Measurements from ENCODE around the gene RNASEH1. TPM values are rescaled to one million over a fixed set of nuclear protein-coding genes. Genes with fewer than 3 reads are reported as not detected.
A peak's percentile ranks its signal among the peaks of the same experiment; 100 is the strongest.

Gene RNASEH1
- total RNA-seq, 1 experiment from 2014 or later: 38.2 TPM

DNA sequence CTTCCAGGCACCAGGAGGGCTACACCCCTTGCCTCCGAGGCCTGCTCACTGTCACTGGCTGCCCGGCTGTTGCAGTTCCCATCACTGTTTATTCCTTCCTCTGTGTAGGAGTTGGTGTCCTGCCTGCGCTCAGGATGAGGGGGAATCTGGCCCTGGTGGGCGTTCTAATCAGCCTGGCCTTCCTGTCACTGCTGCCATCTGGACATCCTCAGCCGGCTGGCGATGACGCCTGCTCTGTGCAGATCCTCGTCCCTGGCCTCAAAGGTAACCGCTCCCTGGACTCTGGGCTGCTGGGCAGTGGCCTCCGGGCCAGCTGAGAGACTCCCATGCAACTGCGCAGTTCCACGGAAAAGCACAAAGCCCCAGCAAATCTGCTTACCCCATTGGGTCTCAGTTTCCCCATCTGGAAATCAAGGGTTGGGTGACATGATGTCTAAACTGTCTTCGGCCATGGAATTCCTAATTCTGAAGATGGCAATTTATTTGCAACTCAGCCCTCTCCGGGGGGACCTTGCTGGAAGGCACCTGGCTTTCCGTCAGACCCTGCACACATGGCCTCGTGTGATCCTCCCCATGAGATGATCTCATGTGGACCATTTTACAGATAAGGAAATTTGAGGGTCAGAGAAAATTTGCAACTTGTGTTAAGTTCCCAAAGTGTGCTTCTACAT, 46.2 kb upstream of the RNASEH1 start:
- H3K9me3 ChIP-seq (ENCODE audit: control insufficient read depth in 1 of 2, insufficient read depth in 1 of 2, low read depth in 1 of 2, low read length in 2 of 2): no peaks in the 10 kb centered on the region
- no peaks in the 10 kb centered on the region for H3K9me2 ChIP-seq (ENCODE audit: insufficient read depth)
- H3K9ac ChIP-seq (ENCODE audit: low read length): no peak overlapping the region
- H3K27me3 ChIP-seq (ENCODE audit: insufficient read depth, low read length): no peaks in the 10 kb centered on the region
- no peaks in the 10 kb centered on the region for H4K20me1 ChIP-seq (ENCODE audit: insufficient read depth)
- intact Hi-C loops (cut with micrococcal nuclease): no loop called here
- no TSS peak for BruUV-seq (replicated peaks)
- H3K4me1 ChIP-seq (ENCODE audit: control insufficient read depth in 1 of 2, insufficient read depth in 2 of 2, low read length in 2 of 2): peaks cover 12 to 19% of the 10 kb centered on the region in 2 experiments
- no peak overlapping the region for H2AFZ ChIP-seq (ENCODE audit: low read depth, low read length, poor library complexity, severe bottlenecking)
- no peak for DNase-seq (ENCODE audit: low read depth, low spot score)
- RAD21 ChIA-PET (ENCODE audit: low non-redundant PET in 1 of 2, low total read pairs in 2 of 2, uncharacterized antibody in 2 of 2, unreplicated experiment in 2 of 2): no interaction called here
- peak overlapping the region; percentile 38 for H3K27ac ChIP-seq (ENCODE audit: low read depth, low read length)
- H3K4me2 ChIP-seq (ENCODE audit: low read length): peak overlapping the region; percentile 74; the same call in 1 of the 2 replicates
- H3K79me2 ChIP-seq (ENCODE audit: insufficient read depth, low read length): no peaks in the 10 kb centered on the region
- ATAC-seq: no peak
- no peaks in the 10 kb centered on the region for H3K36me3 ChIP-seq (ENCODE audit: control insufficient read depth in 1 of 2, insufficient read depth in 2 of 2, low read length in 2 of 2)
- H3K4me3 ChIP-seq (replicated peaks in 1 of 2; ENCODE audit: low read depth in 1 of 2, low read length in 2 of 2): no peak overlapping the region
- POLR2A ChIA-PET: no interaction called here
- no peak for TF ChIP-seq CBX3 (IDR thresholded peaks at IDR 0.05; ENCODE audit: low read depth)
- TF ChIP-seq CEBPB (IDR thresholded peaks at IDR 0.05; ENCODE audit: low read depth): no peak
- TF ChIP-seq POLR2A (IDR thresholded peaks at IDR 0.05; ENCODE audit: borderline replicate concordance, extremely low read depth, insufficient read depth, insufficient read length): no peak
- TF ChIP-seq SP1 (IDR thresholded peaks at IDR 0.05; ENCODE audit: low read depth): no peak
- TF ChIP-seq EGR1 (IDR thresholded peaks at IDR 0.05; ENCODE audit: low read depth): no peak
- TF ChIP-seq SIN3A (IDR thresholded peaks at IDR 0.05; ENCODE audit: low read depth): no peak
- no peak for TF ChIP-seq ZNF274 (IDR thresholded peaks at IDR 0.05; ENCODE audit: low read depth, low read length)
- CTCF ChIA-PET: no interaction called here

DNA sequence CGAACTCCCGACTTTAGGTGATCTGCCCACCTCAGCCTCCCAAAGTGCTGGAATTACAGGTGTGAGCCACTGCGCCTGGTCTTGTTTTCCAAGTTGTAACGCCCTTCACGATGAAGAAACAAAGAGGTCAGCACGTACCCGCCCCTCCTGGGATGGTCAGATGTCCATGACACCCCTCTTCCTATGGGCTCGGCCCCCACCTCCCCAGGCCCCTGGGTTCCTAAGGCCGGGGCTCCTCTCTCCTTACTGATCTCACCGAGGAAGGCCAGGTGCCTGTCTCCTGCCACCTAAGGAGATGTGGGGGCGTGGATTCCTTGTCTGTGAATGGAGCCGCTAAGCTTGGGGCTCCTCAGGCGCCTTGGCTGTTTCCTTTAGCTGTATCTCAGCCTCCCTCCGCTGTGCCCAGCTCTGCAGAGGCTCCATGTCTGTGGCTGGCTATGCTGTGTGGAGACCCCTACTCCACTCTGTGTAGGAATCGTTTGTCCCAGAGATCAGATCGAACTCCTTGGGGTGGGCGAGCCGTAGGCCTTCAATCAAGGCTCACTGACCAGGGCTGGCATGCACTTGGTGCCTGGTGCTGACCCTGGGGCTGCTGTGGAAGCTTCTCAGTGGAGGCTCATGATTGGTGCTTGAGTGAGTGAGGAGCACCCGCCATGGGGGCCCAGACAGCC, 45.5 kb upstream of the RNASEH1 start:
- Histone ChIP-seq H3K9me3 (ENCODE audit: control insufficient read depth in 1 of 2, insufficient read depth in 1 of 2, low read depth in 1 of 2, low read length in 2 of 2) (no peaks in the 10 kb centered on the region), H3K27me3 (ENCODE audit: insufficient read depth, low read length) (no peaks in the 10 kb centered on the region), H3K36me3 (ENCODE audit: control insufficient read depth in 1 of 2, insufficient read depth in 2 of 2, low read length in 2 of 2) (no peaks in the 10 kb centered on the region), H3K4me2 (ENCODE audit: low read length) (no peak overlapping the region), H3K27ac (ENCODE audit: low read depth, low read length) (no peak overlapping the region), H3K4me3 (replicated peaks in 1 of 2; ENCODE audit: low read depth in 1 of 2, low read length in 2 of 2) (no peak overlapping the region), H3K9ac (ENCODE audit: low read length) (no peak overlapping the region), H3K4me1 (ENCODE audit: control insufficient read depth in 1 of 2, insufficient read depth in 2 of 2, low read length in 2 of 2) (peaks cover 12 to 19% of the 10 kb centered on the region in 2 experiments), H2AFZ (ENCODE audit: low read depth, low read length, poor library complexity, severe bottlenecking) (no peak overlapping the region), H4K20me1 (ENCODE audit: insufficient read depth) (no peaks in the 10 kb centered on the region), H3K9me2 (ENCODE audit: insufficient read depth) (no peaks in the 10 kb centered on the region), H3K79me2 (ENCODE audit: insufficient read depth, low read length) (no peaks in the 10 kb centered on the region)
- ChIA-PET RAD21 (ENCODE audit: low non-redundant PET in 1 of 2, low total read pairs in 2 of 2, uncharacterized antibody in 2 of 2, unreplicated experiment in 2 of 2) (no interaction called here), POLR2A (no interaction called here), CTCF (no interaction called here)
- no peak for TF ChIP-seq JUND (IDR thresholded peaks at IDR 0.05)
- TF ChIP-seq EGR1 (IDR thresholded peaks at IDR 0.05; ENCODE audit: low read depth): no peak
- no peak for TF ChIP-seq TCF7L2 (IDR thresholded peaks at IDR 0.05; ENCODE audit: borderline replicate concordance, extremely low read depth, insufficient read depth, insufficient read length)
- no peak for TF ChIP-seq CEBPB (IDR thresholded peaks at IDR 0.05; ENCODE audit: low read depth)
- TF ChIP-seq RAD21 (IDR thresholded peaks at IDR 0.05; ENCODE audit: low read depth): no peak
- TF ChIP-seq EZH2phosphoT487 (IDR thresholded peaks at IDR 0.05; ENCODE audit: borderline replicate concordance): no peak
- TF ChIP-seq SRF (IDR thresholded peaks at IDR 0.05; ENCODE audit: low read depth): no peak
- TF ChIP-seq, protein P1, sequence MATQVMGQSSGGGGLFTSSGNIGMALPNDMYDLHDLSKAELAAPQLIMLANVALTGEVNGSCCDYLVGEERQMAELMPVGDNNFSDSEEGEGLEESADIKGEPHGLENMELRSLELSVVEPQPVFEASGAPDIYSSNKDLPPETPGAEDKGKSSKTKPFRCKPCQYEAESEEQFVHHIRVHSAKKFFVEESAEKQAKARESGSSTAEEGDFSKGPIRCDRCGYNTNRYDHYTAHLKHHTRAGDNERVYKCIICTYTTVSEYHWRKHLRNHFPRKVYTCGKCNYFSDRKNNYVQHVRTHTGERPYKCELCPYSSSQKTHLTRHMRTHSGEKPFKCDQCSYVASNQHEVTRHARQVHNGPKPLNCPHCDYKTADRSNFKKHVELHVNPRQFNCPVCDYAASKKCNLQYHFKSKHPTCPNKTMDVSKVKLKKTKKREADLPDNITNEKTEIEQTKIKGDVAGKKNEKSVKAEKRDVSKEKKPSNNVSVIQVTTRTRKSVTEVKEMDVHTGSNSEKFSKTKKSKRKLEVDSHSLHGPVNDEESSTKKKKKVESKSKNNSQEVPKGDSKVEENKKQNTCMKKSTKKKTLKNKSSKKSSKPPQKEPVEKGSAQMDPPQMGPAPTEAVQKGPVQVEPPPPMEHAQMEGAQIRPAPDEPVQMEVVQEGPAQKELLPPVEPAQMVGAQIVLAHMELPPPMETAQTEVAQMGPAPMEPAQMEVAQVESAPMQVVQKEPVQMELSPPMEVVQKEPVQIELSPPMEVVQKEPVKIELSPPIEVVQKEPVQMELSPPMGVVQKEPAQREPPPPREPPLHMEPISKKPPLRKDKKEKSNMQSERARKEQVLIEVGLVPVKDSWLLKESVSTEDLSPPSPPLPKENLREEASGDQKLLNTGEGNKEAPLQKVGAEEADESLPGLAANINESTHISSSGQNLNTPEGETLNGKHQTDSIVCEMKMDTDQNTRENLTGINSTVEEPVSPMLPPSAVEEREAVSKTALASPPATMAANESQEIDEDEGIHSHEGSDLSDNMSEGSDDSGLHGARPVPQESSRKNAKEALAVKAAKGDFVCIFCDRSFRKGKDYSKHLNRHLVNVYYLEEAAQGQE (IDR thresholded peaks at IDR 0.05; ENCODE audit: low read depth): no peak
- intact Hi-C loops (cut with micrococcal nuclease): no loop called here
- DNase-seq (ENCODE audit: low read depth, low spot score) (no peak), ATAC-seq (no peak)
- BruUV-seq (replicated peaks): no TSS peak
